HL-60 (cell line): ENCODE data around the gene ETFBKMT.
"Not testable (repeated sequence)": the region's sequence is repeated elsewhere in the genome, so short reads cannot be mapped to it uniquely, and the experiment has no call there.

Source experiments
- DNase-seq, 2 experiments: peaks; one replicate each; pipeline ENCODE4 v3.0.0-alpha.2; 2010 to 2020; ENCODE audit warnings: low read depth in 1 of 2, low spot score in 1 of 2
- H3K27ac ChIP-seq: fragments of 250-450 bp; sonication (Bioruptor Pico); replicated peaks from 2 replicates; pipeline ENCODE4 v1.5.1; 2020; ENCODE audit warnings: mild to moderate bottlenecking, moderate library complexity
- H3K27me3 ChIP-seq: fragments of 250-450 bp; sonication (Bioruptor Pico); 2 replicates; pipeline ENCODE4 v1.5.1; 2021; ENCODE audit warnings: mild to moderate bottlenecking, moderate library complexity; ENCODE audit not compliant: insufficient read depth, poor library complexity, severe bottlenecking
- H3K4me3 ChIP-seq: replicated peaks from 2 replicates; pipeline ENCODE4 v1.5.1; 2011; ENCODE audit warnings: mild to moderate bottlenecking, control low read depth, low read length; ENCODE audit not compliant: insufficient read depth
- GABPA ChIP-seq: IDR thresholded peaks from 2 replicates; pipeline ENCODE4 v1.6.1; 2012; ENCODE audit warnings: low read depth
- POLR2AphosphoS5 ChIP-seq: IDR thresholded peaks from 2 replicates; pipeline ENCODE4 v1.6.1; 2012; ENCODE audit warnings: low read depth
- SPI1 ChIP-seq: IDR thresholded peaks from 2 replicates; pipeline ENCODE4 v1.6.1; 2012; ENCODE audit warnings: low read depth, mild to moderate bottlenecking, borderline replicate concordance
- TF ChIP-seq, protein P1 (sequence below): IDR thresholded peaks from 2 replicates; pipeline ENCODE4 v1.6.1; 2012; ENCODE audit warnings: low read depth; ENCODE audit not compliant: insufficient replicate concordance
- TF ChIP-seq, protein P2 (sequence below): IDR thresholded peaks from one replicate; pipeline ENCODE4 v1.5.1; 2011; ENCODE audit warnings: low read length, control low read depth, inconsistent platforms; ENCODE audit not compliant: insufficient read depth

The ETFBKMT gene

GRCh38 chr12:31702047-31702446, 42.6 kb downstream of the ETFBKMT start:
- TF ChIP-seq, protein P1, sequence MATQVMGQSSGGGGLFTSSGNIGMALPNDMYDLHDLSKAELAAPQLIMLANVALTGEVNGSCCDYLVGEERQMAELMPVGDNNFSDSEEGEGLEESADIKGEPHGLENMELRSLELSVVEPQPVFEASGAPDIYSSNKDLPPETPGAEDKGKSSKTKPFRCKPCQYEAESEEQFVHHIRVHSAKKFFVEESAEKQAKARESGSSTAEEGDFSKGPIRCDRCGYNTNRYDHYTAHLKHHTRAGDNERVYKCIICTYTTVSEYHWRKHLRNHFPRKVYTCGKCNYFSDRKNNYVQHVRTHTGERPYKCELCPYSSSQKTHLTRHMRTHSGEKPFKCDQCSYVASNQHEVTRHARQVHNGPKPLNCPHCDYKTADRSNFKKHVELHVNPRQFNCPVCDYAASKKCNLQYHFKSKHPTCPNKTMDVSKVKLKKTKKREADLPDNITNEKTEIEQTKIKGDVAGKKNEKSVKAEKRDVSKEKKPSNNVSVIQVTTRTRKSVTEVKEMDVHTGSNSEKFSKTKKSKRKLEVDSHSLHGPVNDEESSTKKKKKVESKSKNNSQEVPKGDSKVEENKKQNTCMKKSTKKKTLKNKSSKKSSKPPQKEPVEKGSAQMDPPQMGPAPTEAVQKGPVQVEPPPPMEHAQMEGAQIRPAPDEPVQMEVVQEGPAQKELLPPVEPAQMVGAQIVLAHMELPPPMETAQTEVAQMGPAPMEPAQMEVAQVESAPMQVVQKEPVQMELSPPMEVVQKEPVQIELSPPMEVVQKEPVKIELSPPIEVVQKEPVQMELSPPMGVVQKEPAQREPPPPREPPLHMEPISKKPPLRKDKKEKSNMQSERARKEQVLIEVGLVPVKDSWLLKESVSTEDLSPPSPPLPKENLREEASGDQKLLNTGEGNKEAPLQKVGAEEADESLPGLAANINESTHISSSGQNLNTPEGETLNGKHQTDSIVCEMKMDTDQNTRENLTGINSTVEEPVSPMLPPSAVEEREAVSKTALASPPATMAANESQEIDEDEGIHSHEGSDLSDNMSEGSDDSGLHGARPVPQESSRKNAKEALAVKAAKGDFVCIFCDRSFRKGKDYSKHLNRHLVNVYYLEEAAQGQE, result no peak
- TF ChIP-seq GABPA, result no peak
- TF ChIP-seq, protein P2, sequence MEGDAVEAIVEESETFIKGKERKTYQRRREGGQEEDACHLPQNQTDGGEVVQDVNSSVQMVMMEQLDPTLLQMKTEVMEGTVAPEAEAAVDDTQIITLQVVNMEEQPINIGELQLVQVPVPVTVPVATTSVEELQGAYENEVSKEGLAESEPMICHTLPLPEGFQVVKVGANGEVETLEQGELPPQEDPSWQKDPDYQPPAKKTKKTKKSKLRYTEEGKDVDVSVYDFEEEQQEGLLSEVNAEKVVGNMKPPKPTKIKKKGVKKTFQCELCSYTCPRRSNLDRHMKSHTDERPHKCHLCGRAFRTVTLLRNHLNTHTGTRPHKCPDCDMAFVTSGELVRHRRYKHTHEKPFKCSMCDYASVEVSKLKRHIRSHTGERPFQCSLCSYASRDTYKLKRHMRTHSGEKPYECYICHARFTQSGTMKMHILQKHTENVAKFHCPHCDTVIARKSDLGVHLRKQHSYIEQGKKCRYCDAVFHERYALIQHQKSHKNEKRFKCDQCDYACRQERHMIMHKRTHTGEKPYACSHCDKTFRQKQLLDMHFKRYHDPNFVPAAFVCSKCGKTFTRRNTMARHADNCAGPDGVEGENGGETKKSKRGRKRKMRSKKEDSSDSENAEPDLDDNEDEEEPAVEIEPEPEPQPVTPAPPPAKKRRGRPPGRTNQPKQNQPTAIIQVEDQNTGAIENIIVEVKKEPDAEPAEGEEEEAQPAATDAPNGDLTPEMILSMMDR, result no peak
- no peak for TF ChIP-seq SPI1
- TF ChIP-seq POLR2AphosphoS5, result no peak
- H3K4me3 ChIP-seq, result no peak overlapping the region
- no peak overlapping the region for H3K27ac ChIP-seq
- H3K27me3 ChIP-seq, result no peaks in the 10 kb centered on the region
- no peak for DNase-seq

- no peaks in the 10 kb centered on the region for H3K27me3 ChIP-seq
- DNase-seq, result no peak
- TF ChIP-seq, protein P1, result no peak
- TF ChIP-seq GABPA, result no peak
- no peak for TF ChIP-seq SPI1
- TF ChIP-seq POLR2AphosphoS5, result no peak
- TF ChIP-seq, protein P2, result no peak
- H3K27ac ChIP-seq, result no peak overlapping the region
- no peak overlapping the region for H3K4me3 ChIP-seq
Observed at GRCh38 chr12:31705621-31706020, 46.1 kb downstream of the ETFBKMT start.

GRCh38 chr12:31708118-31708517, 48.6 kb downstream of the ETFBKMT start:
- H3K4me3 ChIP-seq, H3K27me3 ChIP-seq, DNase-seq, H3K27ac ChIP-seq: not testable (repeated sequence)

DNA sequence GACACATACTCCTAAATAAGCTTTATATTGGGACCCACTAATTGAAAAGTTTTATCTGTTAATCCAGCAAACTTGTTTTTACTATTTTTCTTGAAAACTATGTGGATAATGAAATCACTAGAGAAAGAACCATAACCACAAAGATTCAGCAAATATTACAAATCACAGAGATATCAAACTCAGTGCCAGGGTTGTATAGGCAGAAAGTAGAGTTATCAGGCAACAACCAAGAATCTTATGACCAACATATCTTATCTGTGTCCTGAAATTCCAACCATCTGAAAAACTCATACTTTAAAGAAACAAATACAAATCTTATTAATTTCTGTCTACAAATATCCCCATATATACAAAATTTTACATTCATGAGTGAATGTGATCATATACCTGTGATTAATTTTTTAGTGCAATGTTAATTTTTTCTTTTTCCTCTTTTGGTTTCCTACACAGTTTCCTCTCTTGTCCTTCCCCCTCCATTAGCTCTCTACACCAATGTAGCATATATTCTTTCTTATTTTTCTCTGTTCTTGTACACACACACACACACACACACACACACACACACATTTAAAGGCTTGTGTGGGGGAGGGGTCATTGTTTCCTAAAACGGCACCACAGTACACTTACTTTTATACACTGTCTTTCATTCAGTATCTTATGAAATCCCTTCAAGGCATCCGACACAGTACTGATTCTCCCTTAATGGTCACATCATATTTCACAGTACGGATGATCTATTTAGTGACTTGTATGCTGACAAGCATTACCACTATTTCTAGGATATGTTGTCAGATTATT, 50.7 kb downstream of the ETFBKMT start:
- no peak for TF ChIP-seq GABPA
- TF ChIP-seq SPI1, result no peak
- TF ChIP-seq, protein P1, result no peak
- TF ChIP-seq POLR2AphosphoS5, result no peak
- TF ChIP-seq, protein P2, result no peak
- Histone ChIP-seq H3K27me3 (no peaks in the 10 kb centered on the region), H3K27ac (no peak overlapping the region), H3K4me3 (no peak overlapping the region)
- DNase-seq, result no peak
